DMS79 (cell line): ENCODE data around the gene LACTB.
A peak's percentile ranks its signal among the peaks of the same experiment; 100 is the strongest.
"Not testable (repeated sequence)": the region's sequence is repeated elsewhere in the genome, so short reads cannot be mapped to it uniquely, and the experiment has no call there.

Experiments used
- DNase-seq: peaks from one replicate; lab custom pipeline; 2025; lab: John Stamatoyannopoulos, UW

The LACTB gene

GRCh38 chr15:63089260-63090043 lies 32.2 kb upstream of the LACTB start:
- peak; percentile 28 for DNase-seq

GRCh38 chr15:63090472-63090871 lies 31.2 kb upstream of the LACTB start:
- peak; percentile 60 for DNase-seq

- peak; percentile 60 for DNase-seq
Measured at GRCh38 chr15:63090887-63091286, 30.8 kb upstream of the LACTB start.

- no peak for DNase-seq
Measured at GRCh38 chr15:63091679-63092446, 29.8 kb upstream of the LACTB start.

- DNase-seq: peak; percentile 10
Measured at GRCh38 chr15:63093486-63094205, 28.0 kb upstream of the LACTB start.

GRCh38 chr15:63094495-63094931 lies 27.1 kb upstream of the LACTB start:
- DNase-seq: no peak

GRCh38 chr15:63096178-63096577 lies 25.5 kb upstream of the LACTB start:
- no peak for DNase-seq

GRCh38 chr15:63098901-63099300 lies 22.8 kb upstream of the LACTB start:
- DNase-seq: not testable (repeated sequence)

GRCh38 chr15:63099581-63099980 lies 22.1 kb upstream of the LACTB start:
- not testable (repeated sequence) for DNase-seq

GRCh38 chr15:63103416-63103815 lies 18.2 kb upstream of the LACTB start:
- no peak for DNase-seq

- no peak for DNase-seq
Measured at GRCh38 chr15:63104727-63105126, 16.9 kb upstream of the LACTB start.

- not testable (repeated sequence) for DNase-seq
Measured at GRCh38 chr15:63105354-63105753, 16.3 kb upstream of the LACTB start.

GRCh38 chr15:63107895-63108546 lies 13.6 kb upstream of the LACTB start:
- no peak for DNase-seq

GRCh38 chr15:63109498-63109897 lies 12.2 kb upstream of the LACTB start:
- DNase-seq: no peak

GRCh38 chr15:63109920-63110319 lies 11.7 kb upstream of the LACTB start:
- DNase-seq: no peak

GRCh38 chr15:63110428-63111026 lies 11.1 kb upstream of the LACTB start:
- no peak for DNase-seq

GRCh38 chr15:63111481-63111880 lies 10.2 kb upstream of the LACTB start:
- DNase-seq: no peak

- no peak for DNase-seq
Measured at GRCh38 chr15:63112871-63113270, 8.8 kb upstream of the LACTB start.

GRCh38 chr15:63114465-63114864 lies 7.2 kb upstream of the LACTB start:
- DNase-seq: no peak

- no peak for DNase-seq
Measured at GRCh38 chr15:63118854-63119253, 2.8 kb upstream of the LACTB start.

- peak; percentile 9 for DNase-seq
Measured at GRCh38 chr15:63122002-63122875, 578 bp downstream of the LACTB start.
